Uterus (tissue), 4 donors: ENCODE data around the gene PARP9. TPM values are rescaled to one million over a fixed set of nuclear protein-coding genes. Genes with fewer than 3 reads are reported as not detected.

ENCODE experiments used
- DNase-seq, 2 donors: peaks; one replicate each; pipeline ENCODE4 v3.0.0-alpha.2; 2019 to 2020
- H3K27ac ChIP-seq, 2 donors: fragments of 200-600 bp; sonication (generic); 1 replicate in 1 of 2; 2 replicates in 1 of 2; pipeline ENCODE4 v1.5.1; 2016 to 2018
- H3K27me3 ChIP-seq, 2 donors: fragments of 200-600 bp; sonication (generic); one replicate each; pipeline ENCODE4 v1.5.1; 2018 to 2019; ENCODE audit warnings: control low read depth in 1 of 2
- H3K36me3 ChIP-seq, 2 donors: fragments of 200-600 bp; sonication (generic); one replicate each; pipeline ENCODE4 v1.5.1; 2019; ENCODE audit warnings: control low read depth in 1 of 2
- H3K4me1 ChIP-seq, 2 donors: fragments of 200-600 bp; sonication (generic); one replicate each; pipeline ENCODE4 v1.5.1; 2018 to 2019; ENCODE audit warnings: control low read depth in 1 of 2
- H3K4me3 ChIP-seq, 2 donors: fragments of 200-600 bp; sonication (generic); 1 replicate in 1 of 2; 2 replicates in 1 of 2; pipeline ENCODE4 v1.5.1; 2018 to 2019; ENCODE audit warnings: mild to moderate bottlenecking in 1 of 2
- H3K9me3 ChIP-seq, 2 donors: fragments of 200-600 bp; sonication (generic); one replicate each; pipeline ENCODE4 v1.5.1; 2019; ENCODE audit warnings: control low read depth in 1 of 2
- CTCF ChIP-seq, 4 experiments: fragments of 200-600 bp in 2 of 4; fragments of 450-650 bp in 2 of 4; sonication (generic) in 2 of 4; IDR thresholded peaks; one replicate each; pipeline ENCODE4 v1.5.1; 2016 to 2019; ENCODE audit warnings: antibody characterized with exemption in 4 of 4, mild to moderate bottlenecking in 2 of 4, moderate library complexity in 1 of 4
- POLR2A ChIP-seq, 2 donors: fragments of 450-650 bp; IDR thresholded peaks; one replicate each; pipeline ENCODE4 v1.6.1; 2016; ENCODE audit warnings: antibody characterized with exemption in 2 of 2, mild to moderate bottlenecking in 1 of 2, moderate library complexity in 1 of 2
- intact Hi-C: fragments of 100-400 bp; cut with DNase I; formaldehyde crosslinking; loops from one replicate; pipeline ENCODE4 v1.15.1; 2023; ENCODE audit warnings: low total_unique reads
- total RNA-seq, 4 donors: library from RNA; depleted of rRNA in 3 of 4; stranded (reverse); fragments of >200 nt in 3 of 4; gene quantifications; one replicate each; pipeline versions ENCODE4 v1.1.0 to v1.2.4, GENCODE V29; 2014 to 2023
- donor health status: DM: yes; HTN: yes; CAD: no.

Gene PARP9
- total RNA-seq, 4 donors from 2014 or later: 16.8 to 80.7 (median 35.8) TPM

- H3K36me3 ChIP-seq: no peaks in the 10 kb centered on the region
- no peak for TF ChIP-seq CTCF (IDR thresholded peaks at IDR 0.05)
- no peak for TF ChIP-seq POLR2A (IDR thresholded peaks at IDR 0.05)
- H3K27me3 ChIP-seq: no peaks in the 10 kb centered on the region
- intact Hi-C loops: no loop called here
- DNase-seq: no peak
- no peaks in the 10 kb centered on the region for H3K9me3 ChIP-seq
- H3K4me1 ChIP-seq: peaks cover 0 to 7% of the 10 kb centered on the region in 2 donors
- H3K27ac ChIP-seq: peak overlapping the region; percentile 96
- H3K4me3 ChIP-seq: peak overlapping the region; percentile 72 to 77
These were observed 980 bp downstream of the PARP9 start for GRCh38 chr3:122562923-122563716.

GRCh38 chr3:122560680-122561079 lies 3.4 kb downstream of the PARP9 start:
- no peaks in the 10 kb centered on the region for H3K36me3 ChIP-seq
- no peak for TF ChIP-seq POLR2A (IDR thresholded peaks at IDR 0.05)
- peak; percentile 43 to 62 (median 54) for TF ChIP-seq CTCF (IDR thresholded peaks at IDR 0.05)
- no peak overlapping the region for H3K4me3 ChIP-seq
- no peaks in the 10 kb centered on the region for H3K27me3 ChIP-seq
- peaks cover 0 to 7% of the 10 kb centered on the region in 2 donors for H3K4me1 ChIP-seq
- intact Hi-C loops: no loop called here
- H3K9me3 ChIP-seq: no peaks in the 10 kb centered on the region
- no peak overlapping the region for H3K27ac ChIP-seq
- peak in 1 of 2 donors; percentile 49 for DNase-seq

- intact Hi-C loops: no loop called here
- peaks cover 0 to 7% of the 10 kb centered on the region in 2 donors for H3K4me1 ChIP-seq
- DNase-seq: no peak
- no peaks in the 10 kb centered on the region for H3K36me3 ChIP-seq
- no peaks in the 10 kb centered on the region for H3K9me3 ChIP-seq
- TF ChIP-seq CTCF (IDR thresholded peaks at IDR 0.05) (no peak), POLR2A (IDR thresholded peaks at IDR 0.05) (no peak)
- H3K27me3 ChIP-seq: no peaks in the 10 kb centered on the region
- H3K27ac ChIP-seq: no peak overlapping the region
- no peak overlapping the region for H3K4me3 ChIP-seq
These were observed 4.2 kb downstream of the PARP9 start for GRCh38 chr3:122559906-122560305.

- DNase-seq: no peak
- Histone ChIP-seq H3K4me1 (peaks cover 0 to 7% of the 10 kb centered on the region in 2 donors), H3K36me3 (no peaks in the 10 kb centered on the region), H3K27ac (no peak overlapping the region), H3K4me3 (no peak overlapping the region), H3K27me3 (no peaks in the 10 kb centered on the region), H3K9me3 (no peaks in the 10 kb centered on the region)
- intact Hi-C loops: no loop called here
- TF ChIP-seq CTCF (IDR thresholded peaks at IDR 0.05) (no peak), POLR2A (IDR thresholded peaks at IDR 0.05) (no peak)
These were observed 5.5 kb downstream of the PARP9 start for GRCh38 chr3:122558605-122559004.

- no peak for TF ChIP-seq CTCF (IDR thresholded peaks at IDR 0.05)
- no peak for DNase-seq
- intact Hi-C loops: no loop called here
- H3K27me3 ChIP-seq: no peaks in the 10 kb centered on the region
- H3K27ac ChIP-seq: no peak overlapping the region
- no peak overlapping the region for H3K4me3 ChIP-seq
- peaks cover 0 to 4% of the 10 kb centered on the region in 2 donors for H3K4me1 ChIP-seq
- no peaks in the 10 kb centered on the region for H3K36me3 ChIP-seq
- no peaks in the 10 kb centered on the region for H3K9me3 ChIP-seq
These were observed 6.7 kb downstream of the PARP9 start for GRCh38 chr3:122557356-122557755.
